Naive thymus-derived CD4-positive, alpha-beta T cell (primary cell): ENCODE data around the gene CCDC112. TPM values are rescaled to one million over a fixed set of nuclear protein-coding genes. Genes with fewer than 3 reads are reported as not detected.

Source experiments
- ATAC-seq: fragments of 150-1000 bp; cut with Tn5 transposase; 2 replicates; pipeline ENCODE4 v1.10.0; 2021; ENCODE audit warnings: mild to moderate bottlenecking, moderate library complexity
- CTCF ChIA-PET: fragments of 350-600 bp; sonication (Branson Sonifier 250); formaldehyde crosslinking; loops from one replicate; lab custom pipeline; 2021; ENCODE audit warnings: antibody characterized with exemption; lab: Charles Lee
- POLR2A ChIA-PET: fragments of 350-600 bp; sonication (Branson Sonifier 250); formaldehyde crosslinking; loops from one replicate; lab custom pipeline; 2021; ENCODE audit warnings: antibody characterized with exemption, inconsistent platforms; lab: Charles Lee
- DNase-seq, 9 donors: peaks; one replicate each; pipeline versions ENCODE4 v3.0.0 to v3.0.0-alpha.2; 2020 to 2022; ENCODE audit warnings: mixed read lengths in 1 of 9
- H3K27ac ChIP-seq: one replicate; pipeline ENCODE4 v1.7.0; 2013; ENCODE audit warnings: mild to moderate bottlenecking, low read depth, low read length, moderate library complexity
- H3K27me3 ChIP-seq, 2 donors: one replicate each; pipeline ENCODE4 v1.7.0; 2013; ENCODE audit warnings: low read length in 2 of 2, mild to moderate bottlenecking in 2 of 2, moderate library complexity in 2 of 2; ENCODE audit not compliant: control insufficient read depth in 2 of 2, insufficient read depth in 2 of 2
- H3K36me3 ChIP-seq, 3 experiments: 1 replicate in 2 of 3; 2 replicates in 1 of 3; pipeline ENCODE4 v1.7.0; 2013; ENCODE audit warnings: low read length in 3 of 3, mild to moderate bottlenecking in 3 of 3, moderate library complexity in 1 of 3; ENCODE audit not compliant: insufficient read depth in 3 of 3, control insufficient read depth in 2 of 3
- H3K4me1 ChIP-seq, 2 donors: one replicate each; pipeline ENCODE4 v1.7.0; 2013; ENCODE audit warnings: low read length in 2 of 2, mild to moderate bottlenecking in 2 of 2, moderate library complexity in 1 of 2; ENCODE audit not compliant: control insufficient read depth in 2 of 2, insufficient read depth in 2 of 2
- H3K4me3 ChIP-seq: 2 replicates; pipeline ENCODE4 v1.7.0; 2013; ENCODE audit warnings: mild to moderate bottlenecking, low read length
- H3K9me3 ChIP-seq, 3 experiments: 1 replicate in 2 of 3; 2 replicates in 1 of 3; pipeline ENCODE4 v1.7.0; 2013; ENCODE audit warnings: low read length in 3 of 3; ENCODE audit not compliant: control insufficient read depth in 2 of 3
- H3K27ac Mint-ChIP-seq, 9 donors: one replicate each; pipeline ENCODE4 v1.8.0; 2020 to 2022; ENCODE audit warnings: mixed read lengths in 9 of 9, mild to moderate bottlenecking in 8 of 9, moderate library complexity in 5 of 9, inconsistent platforms in 2 of 9
- H3K27me3 Mint-ChIP-seq, 5 donors: one replicate each; pipeline ENCODE4 v1.8.0; 2021 to 2022; ENCODE audit warnings: mixed read lengths in 5 of 5, mild to moderate bottlenecking in 1 of 5
- H3K36me3 Mint-ChIP-seq, 5 donors: one replicate each; pipeline ENCODE4 v1.8.0; 2020 to 2022; ENCODE audit warnings: mixed read lengths in 5 of 5, mild to moderate bottlenecking in 3 of 5, inconsistent platforms in 1 of 5
- H3K4me1 Mint-ChIP-seq, 7 donors: one replicate each; pipeline ENCODE4 v1.8.0; 2020 to 2022; ENCODE audit warnings: mixed read lengths in 7 of 7, mild to moderate bottlenecking in 3 of 7, inconsistent platforms in 1 of 7
- H3K4me3 Mint-ChIP-seq, 10 donors: one replicate each; pipeline ENCODE4 v1.8.0; 2020 to 2022; ENCODE audit warnings: mild to moderate bottlenecking in 10 of 10, mixed read lengths in 10 of 10, moderate library complexity in 6 of 10, inconsistent platforms in 2 of 10
- H3K9me3 Mint-ChIP-seq, 11 donors: one replicate each; pipeline ENCODE4 v1.8.0; 2020 to 2022; ENCODE audit warnings: mixed read lengths in 11 of 11, mild to moderate bottlenecking in 4 of 11, inconsistent platforms in 1 of 11, moderate library complexity in 1 of 11
- intact Hi-C, 2 donors: fragments of 100-400 bp; cut with micrococcal nuclease; formaldehyde crosslinking; loops; one replicate each; pipeline ENCODE4 v1.15.1; 2023
- polyA plus RNA-seq, 2 donors: library from polyadenylated mRNA; unstranded; fragments of 300-500 nt; fragmentation: Illumina TruSeq; gene quantifications; one replicate each; pipeline ENCODE4 v1.2.3, GENCODE V29; 2021
- total RNA-seq, 6 experiments: library from RNA in 5 of 6; stranded (reverse) in 5 of 6; gene quantifications; 1 replicate in 5 of 6; 2 replicates in 1 of 6; pipeline ENCODE4 v1.2.3 and lab custom pipeline; 2021 to 2026

CCDC112 gene
- total and polyA plus RNA-seq, 7 experiments from 2014 or later, result 0.51 to 8.5 (median 3.6) TPM

GRCh38 chr5:115309751-115310370 is 13.4 kb upstream of the CCDC112 start:
- ChIA-PET POLR2A (no interaction called here), CTCF (interaction anchor here (0.8 to 9.3 kb wide), 12 partner anchors 14 to 759 kb away, joined by 3 to 159 read pairs (median 4); no protein-coding TSS in a partner anchor)
- Histone ChIP-seq H3K36me3 (no peaks in the 10 kb centered on the region), H3K27me3 (no peaks in the 10 kb centered on the region), H3K9me3 (no peaks in the 10 kb centered on the region), H3K27ac (no peak overlapping the region), H3K4me3 (no peak overlapping the region), H3K4me1 (no peaks in the 10 kb centered on the region)
- H3K27me3 Mint-ChIP-seq, result peaks cover 19 to 47% (median 27%) of the 10 kb centered on the region in 5 donors
- no peaks in the 10 kb centered on the region for H3K36me3 Mint-ChIP-seq
- H3K4me3 Mint-ChIP-seq, result no peak overlapping the region
- DNase-seq, result peak in 6 of 9 donors; percentile 10 to 56 (median 46)
- no peaks in the 10 kb centered on the region for H3K4me1 Mint-ChIP-seq
- H3K27ac Mint-ChIP-seq, result no peak overlapping the region
- intact Hi-C loops, result loop anchor here (1.0 to 5.0 kb wide), 6 partner anchors 264 to 1698 kb away; no protein-coding TSS in a partner anchor
- H3K9me3 Mint-ChIP-seq, result no peaks in the 10 kb centered on the region
- ATAC-seq, result peak; percentile 76

DNA sequence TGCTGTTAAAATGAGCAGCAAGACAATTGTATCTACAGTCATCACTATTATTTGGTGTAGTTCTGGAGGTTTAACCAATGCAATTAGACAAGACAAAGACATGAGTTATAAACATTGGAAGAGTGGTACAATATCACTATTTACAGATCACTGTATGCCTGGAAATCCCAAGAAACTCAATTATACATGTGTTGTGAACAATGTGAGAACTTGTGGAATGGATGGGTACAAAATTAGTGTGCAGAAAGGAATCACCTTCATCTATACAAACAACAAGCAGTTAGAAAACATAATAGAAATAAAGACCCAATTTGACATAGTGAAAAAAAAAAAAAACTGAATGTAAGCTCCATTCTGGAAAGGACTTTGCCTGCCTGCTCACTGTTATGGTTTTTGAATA is 12.4 kb upstream of the CCDC112 start:
- Mint-ChIP-seq H3K27ac (no peak overlapping the region), H3K4me3 (no peak overlapping the region), H3K36me3 (no peaks in the 10 kb centered on the region), H3K9me3 (no peaks in the 10 kb centered on the region), H3K4me1 (no peaks in the 10 kb centered on the region), H3K27me3 (peaks cover 22 to 47% (median 37%) of the 10 kb centered on the region in 5 donors)
- ChIA-PET CTCF (interaction anchor here (0.6 to 9.3 kb wide), 11 partner anchors 13 to 631 kb away, joined by 3 to 159 read pairs (median 3); no protein-coding TSS in a partner anchor), POLR2A (no interaction called here)
- DNase-seq (no peak), ATAC-seq (no peak)
- Histone ChIP-seq H3K27ac (no peak overlapping the region), H3K27me3 (no peaks in the 10 kb centered on the region), H3K4me1 (no peaks in the 10 kb centered on the region), H3K36me3 (no peaks in the 10 kb centered on the region), H3K4me3 (no peak overlapping the region), H3K9me3 (no peaks in the 10 kb centered on the region)
- intact Hi-C loops, result loop anchor here (1.0 to 5.0 kb wide), 6 partner anchors 265 to 1697 kb away; no protein-coding TSS in a partner anchor

DNA sequence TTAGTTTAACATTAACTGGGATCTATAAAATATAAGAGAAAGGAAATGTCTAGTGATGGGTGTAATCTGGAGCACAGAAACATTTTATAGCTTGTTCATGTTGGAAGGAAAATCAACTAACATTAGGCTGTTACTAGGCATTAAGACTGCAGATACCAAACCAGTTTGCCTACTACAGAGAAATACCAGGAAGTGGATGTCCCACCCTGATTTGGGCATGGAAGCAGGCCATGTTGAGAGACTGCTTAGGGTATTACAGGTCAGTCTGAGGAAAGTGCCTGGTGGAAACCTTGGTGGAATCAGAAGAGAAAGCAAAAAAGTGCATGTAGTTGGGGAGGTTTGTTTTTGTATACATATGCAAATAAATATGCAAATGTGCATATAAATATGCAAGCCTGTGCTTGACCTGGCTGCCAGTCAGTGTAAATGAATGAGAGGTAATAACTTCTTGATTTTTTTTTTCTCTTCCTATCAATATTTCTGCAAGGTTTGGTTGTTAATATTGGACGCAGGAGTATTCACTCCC is 9.6 kb upstream of the CCDC112 start:
- Mint-ChIP-seq H3K9me3 (no peaks in the 10 kb centered on the region), H3K4me1 (no peaks in the 10 kb centered on the region), H3K4me3 (no peak overlapping the region), H3K27ac (no peak overlapping the region), H3K36me3 (no peaks in the 10 kb centered on the region), H3K27me3 (peaks cover 34 to 65% (median 45%) of the 10 kb centered on the region in 5 donors)
- DNase-seq (no peak), ATAC-seq (no peak)
- ChIA-PET POLR2A (interaction anchor here (0.5 kb wide), 1 partner anchor 147 kb away, joined by 3 read pairs; no protein-coding TSS in a partner anchor), CTCF (interaction anchor here (1.0 to 9.3 kb wide), 2 partner anchors 13 to 267 kb away, joined by 3 to 159 read pairs; no protein-coding TSS in a partner anchor)
- Histone ChIP-seq H3K4me1 (no peaks in the 10 kb centered on the region), H3K27me3 (peaks cover 3 to 4% of the 10 kb centered on the region in 2 donors), H3K4me3 (no peak overlapping the region), H3K36me3 (no peaks in the 10 kb centered on the region), H3K9me3 (no peaks in the 10 kb centered on the region), H3K27ac (no peak overlapping the region)
- intact Hi-C loops, result loop anchor here in 1 of 2 donors (5.0 kb wide), 1 partner anchor 1694 kb away; no protein-coding TSS in a partner anchor

DNA sequence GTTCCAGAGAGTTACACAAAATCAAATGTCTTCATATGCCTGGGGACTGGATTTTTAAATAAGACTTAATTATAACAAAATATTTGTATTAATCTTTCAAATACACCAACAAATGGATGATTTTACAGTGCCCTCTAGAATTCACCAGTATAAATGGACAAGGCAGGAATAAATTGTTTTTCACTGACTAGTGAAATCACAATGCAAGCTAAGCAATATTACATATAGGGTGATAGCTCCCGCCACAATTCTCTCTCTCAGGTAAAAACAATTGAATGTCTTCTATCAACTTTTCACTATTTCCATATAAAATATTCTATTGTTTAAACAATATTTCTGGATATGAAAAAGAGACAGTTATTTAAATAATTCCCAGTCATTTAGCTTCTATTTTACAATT is 8.0 kb upstream of the CCDC112 start:
- Mint-ChIP-seq H3K36me3 (no peaks in the 10 kb centered on the region), H3K27ac (no peak overlapping the region), H3K4me3 (no peak overlapping the region), H3K9me3 (no peaks in the 10 kb centered on the region), H3K4me1 (no peaks in the 10 kb centered on the region), H3K27me3 (peaks cover 24 to 64% (median 34%) of the 10 kb centered on the region in 5 donors)
- no peak for ATAC-seq
- ChIA-PET POLR2A (no interaction called here), CTCF (interaction anchor here (9.3 kb wide), 1 partner anchor 268 kb away, joined by 159 read pairs; no protein-coding TSS in a partner anchor)
- peaks cover 3 to 4% of the 10 kb centered on the region in 2 donors for H3K27me3 ChIP-seq
- no peak overlapping the region for H3K4me3 ChIP-seq
- H3K27ac ChIP-seq, result no peak overlapping the region
- intact Hi-C loops, result no loop called here
- no peaks in the 10 kb centered on the region for H3K36me3 ChIP-seq
- no peak for DNase-seq
- no peaks in the 10 kb centered on the region for H3K4me1 ChIP-seq
- H3K9me3 ChIP-seq, result no peaks in the 10 kb centered on the region

DNA sequence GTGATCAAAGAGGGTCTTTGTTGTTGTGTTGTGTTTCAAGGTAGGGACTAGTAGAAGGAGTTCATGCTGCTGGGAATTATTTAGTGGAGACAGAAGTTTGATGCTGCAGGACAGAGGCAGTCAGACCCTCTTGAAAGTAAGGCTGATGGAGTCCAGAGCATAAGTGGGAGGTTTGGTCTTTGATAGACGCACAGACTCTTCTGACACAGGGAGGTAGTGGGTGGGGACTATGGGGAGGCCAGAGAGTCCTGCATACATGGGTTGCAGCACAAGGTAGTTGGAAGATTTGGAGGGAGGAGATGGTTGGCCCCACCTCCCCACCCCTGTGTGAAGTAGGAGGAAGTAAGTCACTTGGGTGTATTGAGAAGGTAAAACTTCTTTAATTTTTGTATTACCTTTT is 2.4 kb upstream of the CCDC112 start:
- H3K36me3 Mint-ChIP-seq, result no peaks in the 10 kb centered on the region
- H3K27me3 Mint-ChIP-seq, result peaks cover 7 to 63% (median 13%) of the 10 kb centered on the region in 5 donors
- H3K9me3 Mint-ChIP-seq, result no peaks in the 10 kb centered on the region
- Histone ChIP-seq H3K27ac (no peak overlapping the region), H3K4me3 (no peak overlapping the region), H3K4me1 (peaks cover 8 to 10% of the 10 kb centered on the region in 2 donors), H3K36me3 (peaks cover 0 to 3% (median 0%) of the 10 kb centered on the region in 3 experiments), H3K9me3 (no peaks in the 10 kb centered on the region), H3K27me3 (peaks cover 3 to 4% of the 10 kb centered on the region in 2 donors)
- H3K27ac Mint-ChIP-seq, result peak overlapping the region in 3 of 9 donors; percentile 1 to 33 (median 12)
- POLR2A ChIA-PET, result no interaction called here
- DNase-seq (no peak), ATAC-seq (no peak)
- H3K4me3 Mint-ChIP-seq, result no peak overlapping the region
- intact Hi-C loops, result loop anchor here (5.0 kb wide), 2 partner anchors 788 to 1782 kb away; partner anchors contain the start of gene COMMD10 (in 1 of the 2)
- CTCF ChIA-PET, result no interaction called here
- H3K4me1 Mint-ChIP-seq, result peaks cover 5 to 18% (median 13%) of the 10 kb centered on the region in 7 donors

- ChIA-PET CTCF (interaction anchor here (0.5 to 0.8 kb wide), 3 partner anchors 15 to 286 kb away, joined by 3 to 6 read pairs (median 4); no protein-coding TSS in a partner anchor), POLR2A (interaction anchor here (0.6 to 3.0 kb wide), 4 partner anchors 23 to 570 kb away, joined by 3 to 26 read pairs (median 6); partner anchors contain the start of genes FEM1C and PGGT1B)
- intact Hi-C loops, result loop anchor here (2.0 to 5.0 kb wide), 4 partner anchors 34 to 1780 kb away; partner anchors contain the start of genes COMMD10 (in 1 of the 2), PGGT1B (in 1 of the 2) and TRIM36 (in 1 of the 2)
- peaks cover 0 to 3% (median 0%) of the 10 kb centered on the region in 3 experiments for H3K36me3 ChIP-seq
- DNase-seq, result no peak
- peaks cover 8 to 10% of the 10 kb centered on the region in 2 donors for H3K4me1 ChIP-seq
- H3K9me3 ChIP-seq, result no peaks in the 10 kb centered on the region
- peaks cover 5 to 18% (median 13%) of the 10 kb centered on the region in 7 donors for H3K4me1 Mint-ChIP-seq
- peaks cover 0 to 11% (median 3%) of the 10 kb centered on the region in 11 donors for H3K9me3 Mint-ChIP-seq
- no peak overlapping the region for H3K4me3 ChIP-seq
- H3K4me3 Mint-ChIP-seq, result peak overlapping the region in 9 of 10 donors; percentile 37 to 91 (median 58)
- H3K27ac Mint-ChIP-seq, result no peak overlapping the region
- H3K36me3 Mint-ChIP-seq, result peaks cover 0 to 7% (median 3%) of the 10 kb centered on the region in 5 donors
- H3K27ac ChIP-seq, result no peak overlapping the region
- no peak for ATAC-seq
- peaks cover 0 to 67% (median 4%) of the 10 kb centered on the region in 5 donors for H3K27me3 Mint-ChIP-seq
- no peaks in the 10 kb centered on the region for H3K27me3 ChIP-seq
These were observed 577 bp upstream of the CCDC112 start for GRCh38 chr5:115297031-115297430.
